ENCODE measurements around the gene TRIM23.

DNA sequence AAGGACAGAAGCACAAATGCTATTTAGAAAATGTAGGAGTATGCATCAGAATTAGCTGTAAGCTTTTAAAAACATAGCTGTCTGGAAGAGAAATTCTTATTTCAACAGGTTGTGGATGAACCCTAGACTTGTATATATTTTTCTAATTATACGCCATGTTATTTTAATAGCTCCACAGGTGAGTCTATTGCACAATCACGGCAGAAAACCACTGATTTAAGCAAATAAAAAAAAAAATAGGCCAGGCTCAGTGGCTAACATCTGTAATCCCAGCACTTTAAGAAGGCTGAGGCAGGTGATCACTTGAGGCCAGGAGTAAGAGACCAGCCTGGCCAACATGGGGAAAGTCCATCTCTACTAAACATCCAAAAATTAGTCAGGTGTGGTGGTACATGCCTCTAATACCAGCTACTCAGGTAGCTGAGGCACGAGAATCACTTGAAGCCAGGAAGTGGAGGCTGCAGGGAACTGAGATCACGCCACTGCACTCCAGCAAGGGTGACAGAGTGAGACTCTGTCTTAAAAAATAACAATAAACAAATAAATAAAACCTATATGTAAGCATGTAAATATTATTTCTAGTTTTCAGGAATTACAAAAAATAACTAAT is 11.7 kb downstream of the TRIM23 start:
- TF ChIP-seq, protein P1, sequence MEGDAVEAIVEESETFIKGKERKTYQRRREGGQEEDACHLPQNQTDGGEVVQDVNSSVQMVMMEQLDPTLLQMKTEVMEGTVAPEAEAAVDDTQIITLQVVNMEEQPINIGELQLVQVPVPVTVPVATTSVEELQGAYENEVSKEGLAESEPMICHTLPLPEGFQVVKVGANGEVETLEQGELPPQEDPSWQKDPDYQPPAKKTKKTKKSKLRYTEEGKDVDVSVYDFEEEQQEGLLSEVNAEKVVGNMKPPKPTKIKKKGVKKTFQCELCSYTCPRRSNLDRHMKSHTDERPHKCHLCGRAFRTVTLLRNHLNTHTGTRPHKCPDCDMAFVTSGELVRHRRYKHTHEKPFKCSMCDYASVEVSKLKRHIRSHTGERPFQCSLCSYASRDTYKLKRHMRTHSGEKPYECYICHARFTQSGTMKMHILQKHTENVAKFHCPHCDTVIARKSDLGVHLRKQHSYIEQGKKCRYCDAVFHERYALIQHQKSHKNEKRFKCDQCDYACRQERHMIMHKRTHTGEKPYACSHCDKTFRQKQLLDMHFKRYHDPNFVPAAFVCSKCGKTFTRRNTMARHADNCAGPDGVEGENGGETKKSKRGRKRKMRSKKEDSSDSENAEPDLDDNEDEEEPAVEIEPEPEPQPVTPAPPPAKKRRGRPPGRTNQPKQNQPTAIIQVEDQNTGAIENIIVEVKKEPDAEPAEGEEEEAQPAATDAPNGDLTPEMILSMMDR (conservative IDR thresholded peaks at IDR 0.05; ENCODE audit: low read length) = no peak
- TF ChIP-seq EZH2phosphoT487 (IDR thresholded peaks at IDR 0.05; ENCODE audit: borderline replicate concordance, low read depth, low read length) = no peak
